ENCODE measurements around the gene GRM1. TPM values are rescaled to one million over a fixed set of nuclear protein-coding genes. Genes with fewer than 3 reads are reported as not detected.

The GRM1 gene
- total RNA-seq, 4 donors from 2014 or later: under 0.01 to 0.19 TPM; not detected in 2

DNA sequence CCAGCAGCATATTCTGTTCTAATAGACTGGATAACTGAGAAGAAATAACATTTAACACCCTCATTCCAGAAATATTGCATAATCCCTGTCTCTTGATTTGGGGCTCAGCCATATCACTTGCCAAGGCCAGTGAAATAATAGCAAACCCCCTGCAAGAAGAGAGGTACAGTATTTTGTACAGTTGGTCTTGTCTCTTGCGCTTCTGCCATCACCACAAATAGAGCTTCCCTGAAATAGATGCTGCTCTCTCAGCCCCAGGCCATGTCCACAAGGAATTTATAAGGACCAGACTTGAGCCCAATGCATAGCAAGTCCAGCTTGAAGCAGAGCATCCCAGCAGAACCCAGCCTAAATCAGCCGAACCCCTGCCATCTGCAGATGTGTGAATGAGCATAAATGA lies 254.0 kb downstream of the GRM1 start:
- no peak for DNase-seq (ENCODE audit: extremely low spot score)
- no peaks in the 10 kb centered on the region for H3K27me3 ChIP-seq
- H3K27ac ChIP-seq (replicated peaks in 1 of 4): no peak overlapping the region
- no peaks in the 10 kb centered on the region for H3K4me1 ChIP-seq
- no peak for TF ChIP-seq EP300 (IDR thresholded peaks at IDR 0.05)
- no peak for TF ChIP-seq POLR2A (IDR thresholded peaks at IDR 0.05; ENCODE audit: low read depth)
- H3K4me3 ChIP-seq: no peak overlapping the region
- intact Hi-C loops (cut with DNase I): no loop called here
- H3K9me3 ChIP-seq: no peaks in the 10 kb centered on the region
- H3K36me3 ChIP-seq: no peaks in the 10 kb centered on the region
- 91% methylated on average over 2 of the region's 2 CpGs for WGBS

DNA sequence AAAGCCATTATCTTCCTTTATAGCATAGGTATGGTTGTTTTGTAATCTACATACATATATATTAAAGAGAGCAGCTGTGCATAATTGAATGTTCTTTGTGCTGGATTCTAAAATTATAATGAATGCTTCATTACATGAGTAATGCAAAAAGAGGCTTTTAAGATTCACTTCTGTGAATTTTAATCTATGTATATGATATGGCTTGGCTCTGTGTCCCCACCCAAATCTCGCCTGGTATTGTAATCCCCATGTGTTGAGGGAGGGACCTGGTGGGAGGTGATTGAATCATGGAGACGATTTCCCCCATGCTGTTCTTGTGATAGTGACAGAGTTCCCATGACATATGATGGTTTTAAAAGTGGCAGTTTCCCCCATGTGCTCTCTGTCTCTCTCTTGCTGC lies 255.4 kb downstream of the GRM1 start:
- TF ChIP-seq POLR2AphosphoS5 (IDR thresholded peaks at IDR 0.05) (no peak), POLR2A (IDR thresholded peaks at IDR 0.05; ENCODE audit: low read depth) (no peak), EP300 (IDR thresholded peaks at IDR 0.05) (no peak)
- TF ChIP-seq, protein P1, sequence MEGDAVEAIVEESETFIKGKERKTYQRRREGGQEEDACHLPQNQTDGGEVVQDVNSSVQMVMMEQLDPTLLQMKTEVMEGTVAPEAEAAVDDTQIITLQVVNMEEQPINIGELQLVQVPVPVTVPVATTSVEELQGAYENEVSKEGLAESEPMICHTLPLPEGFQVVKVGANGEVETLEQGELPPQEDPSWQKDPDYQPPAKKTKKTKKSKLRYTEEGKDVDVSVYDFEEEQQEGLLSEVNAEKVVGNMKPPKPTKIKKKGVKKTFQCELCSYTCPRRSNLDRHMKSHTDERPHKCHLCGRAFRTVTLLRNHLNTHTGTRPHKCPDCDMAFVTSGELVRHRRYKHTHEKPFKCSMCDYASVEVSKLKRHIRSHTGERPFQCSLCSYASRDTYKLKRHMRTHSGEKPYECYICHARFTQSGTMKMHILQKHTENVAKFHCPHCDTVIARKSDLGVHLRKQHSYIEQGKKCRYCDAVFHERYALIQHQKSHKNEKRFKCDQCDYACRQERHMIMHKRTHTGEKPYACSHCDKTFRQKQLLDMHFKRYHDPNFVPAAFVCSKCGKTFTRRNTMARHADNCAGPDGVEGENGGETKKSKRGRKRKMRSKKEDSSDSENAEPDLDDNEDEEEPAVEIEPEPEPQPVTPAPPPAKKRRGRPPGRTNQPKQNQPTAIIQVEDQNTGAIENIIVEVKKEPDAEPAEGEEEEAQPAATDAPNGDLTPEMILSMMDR (IDR thresholded peaks at IDR 0.05): no peak
- H3K27ac ChIP-seq (replicated peaks in 1 of 4): no peak overlapping the region
- H3K4me3 ChIP-seq: no peak overlapping the region
- H3K9me3 ChIP-seq: no peaks in the 10 kb centered on the region
- H3K27me3 ChIP-seq: no peaks in the 10 kb centered on the region
- DNase-seq (ENCODE audit: extremely low spot score): no peak
- intact Hi-C loops (cut with DNase I): no loop called here
- H3K4me1 ChIP-seq: no peaks in the 10 kb centered on the region
- no peaks in the 10 kb centered on the region for H3K36me3 ChIP-seq
- WGBS: 70% methylated on average over 2 of the region's 2 CpGs

DNA sequence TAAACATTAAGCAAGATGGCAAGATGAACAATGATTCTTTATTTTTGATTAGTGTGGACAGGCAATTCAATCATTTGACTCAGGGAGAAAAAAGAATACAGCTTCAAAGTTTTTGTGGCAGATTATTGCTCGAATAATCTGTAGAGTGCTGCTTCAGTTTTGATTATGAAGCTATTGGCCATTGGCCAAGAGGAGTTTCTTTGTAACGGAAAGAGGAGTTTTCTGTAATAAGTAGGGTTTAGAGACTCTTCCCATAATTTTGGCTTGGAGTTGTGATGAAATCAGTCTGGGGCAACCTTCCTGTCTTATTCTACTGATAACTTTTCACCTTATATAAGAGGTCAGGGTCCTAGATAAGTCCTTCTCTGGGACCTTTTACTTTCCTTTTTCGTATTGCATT lies 258.1 kb downstream of the GRM1 start:
- intact Hi-C loops (cut with DNase I): no loop called here
- Histone ChIP-seq H3K36me3 (no peaks in the 10 kb centered on the region), H3K9me3 (no peaks in the 10 kb centered on the region), H3K27me3 (no peaks in the 10 kb centered on the region), H3K27ac (replicated peaks in 1 of 4) (no peak overlapping the region), H3K4me1 (peaks cover 0 to 8% (median 4%) of the 10 kb centered on the region in 4 donors), H3K4me3 (no peak overlapping the region)
- WGBS: 51% methylated on average over 3 of the region's 3 CpGs
- TF ChIP-seq POLR2AphosphoS5 (IDR thresholded peaks at IDR 0.05): no peak
- no peak for TF ChIP-seq POLR2A (IDR thresholded peaks at IDR 0.05; ENCODE audit: low read depth)
- TF ChIP-seq, protein P1 (IDR thresholded peaks at IDR 0.05): no peak
- TF ChIP-seq EP300 (IDR thresholded peaks at IDR 0.05): no peak
- no peak for DNase-seq (ENCODE audit: extremely low spot score)

DNA sequence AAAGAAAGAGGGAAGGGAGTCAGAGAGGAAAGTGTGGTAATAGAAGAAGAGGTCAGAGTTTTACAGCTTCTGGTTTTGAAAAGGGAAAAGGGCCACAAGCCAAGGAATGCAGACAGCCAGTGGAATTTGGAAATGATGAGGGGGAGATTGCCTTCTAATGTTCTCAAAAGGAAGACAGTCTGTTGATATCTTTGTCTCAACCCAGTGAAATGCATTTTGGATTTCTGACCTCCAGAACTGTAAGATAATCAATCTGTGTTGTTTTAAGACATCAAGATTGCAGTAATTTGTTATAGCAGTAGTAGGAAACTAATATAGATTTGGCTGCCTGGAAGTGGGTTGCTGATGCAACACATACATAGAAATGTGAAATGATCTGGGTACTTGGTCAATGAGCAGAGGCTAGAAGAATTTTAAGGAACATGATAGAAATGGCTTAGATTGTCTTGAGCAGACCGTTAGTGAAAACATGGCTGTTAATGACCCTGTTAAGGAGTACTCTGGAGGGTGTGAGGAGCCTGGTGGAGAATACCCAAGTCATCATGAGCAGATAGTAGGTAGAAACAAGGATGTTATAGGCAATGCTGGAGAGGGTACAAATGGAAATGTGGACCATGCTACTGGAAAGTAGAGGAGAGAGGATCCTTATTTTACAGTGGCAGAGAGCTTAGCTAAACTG lies 259.0 kb downstream of the GRM1 start:
- 95% methylated on average over 1 of the region's 1 CpG for WGBS
- Histone ChIP-seq H3K27ac (replicated peaks in 1 of 4) (no peak overlapping the region), H3K9me3 (no peaks in the 10 kb centered on the region), H3K4me3 (no peak overlapping the region), H3K4me1 (peaks cover 0 to 8% (median 4%) of the 10 kb centered on the region in 4 donors), H3K36me3 (no peaks in the 10 kb centered on the region), H3K27me3 (no peaks in the 10 kb centered on the region)
- TF ChIP-seq POLR2AphosphoS5 (IDR thresholded peaks at IDR 0.05) (no peak), POLR2A (IDR thresholded peaks at IDR 0.05; ENCODE audit: low read depth) (no peak), EP300 (IDR thresholded peaks at IDR 0.05) (no peak)
- TF ChIP-seq, protein P1 (IDR thresholded peaks at IDR 0.05): no peak
- DNase-seq (ENCODE audit: extremely low spot score): no peak
- intact Hi-C loops (cut with DNase I): no loop called here

DNA sequence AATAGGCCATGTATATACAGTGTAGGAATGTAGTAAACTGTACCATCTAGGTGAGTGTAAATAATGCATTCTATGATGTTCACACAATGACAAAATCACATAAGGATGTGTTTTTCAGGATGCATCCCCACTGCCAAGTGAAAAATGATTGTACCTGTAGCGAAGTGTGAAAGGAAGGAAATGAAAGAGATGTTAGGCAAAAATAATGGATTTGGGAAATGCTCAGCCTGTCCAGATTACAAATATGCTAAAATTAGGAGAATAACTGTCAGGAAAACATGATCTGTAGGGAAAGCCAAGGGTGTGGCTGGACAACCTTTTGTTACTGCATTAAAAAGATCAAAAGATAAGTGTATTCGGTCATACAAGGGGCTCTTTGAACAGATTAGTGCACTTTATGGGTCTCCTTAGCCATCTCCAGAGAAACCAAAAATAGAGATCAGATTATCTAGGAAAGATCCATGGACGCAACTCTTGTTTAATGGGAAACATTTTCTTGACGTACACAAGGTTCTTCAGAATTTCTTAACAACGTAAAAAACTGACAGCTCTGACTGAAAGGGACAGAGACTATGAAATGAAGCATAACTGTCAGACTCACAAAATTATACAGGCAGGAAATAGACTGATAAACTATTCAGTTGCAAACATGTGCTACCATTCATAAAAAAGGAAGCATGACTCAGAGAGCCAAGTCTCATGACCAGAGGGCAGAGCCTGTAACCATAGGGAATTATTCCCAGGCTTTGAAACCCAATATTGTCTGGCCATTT lies 261.1 kb downstream of the GRM1 start:
- intact Hi-C loops (cut with DNase I): no loop called here
- peaks cover 0 to 8% (median 4%) of the 10 kb centered on the region in 4 donors for H3K4me1 ChIP-seq
- DNase-seq (ENCODE audit: extremely low spot score): no peak
- no peaks in the 10 kb centered on the region for H3K27me3 ChIP-seq
- no peak overlapping the region for H3K4me3 ChIP-seq
- WGBS: 78% methylated on average over 5 of the region's 5 CpGs
- H3K9me3 ChIP-seq: no peaks in the 10 kb centered on the region
- no peak overlapping the region for H3K27ac ChIP-seq (replicated peaks in 1 of 4)
- no peaks in the 10 kb centered on the region for H3K36me3 ChIP-seq
- TF ChIP-seq POLR2AphosphoS5 (IDR thresholded peaks at IDR 0.05) (no peak), POLR2A (IDR thresholded peaks at IDR 0.05; ENCODE audit: low read depth) (no peak), EP300 (IDR thresholded peaks at IDR 0.05) (no peak)
- TF ChIP-seq, protein P1 (IDR thresholded peaks at IDR 0.05): no peak
